Measurements from ENCODE around the gene EDARADD.

DNA sequence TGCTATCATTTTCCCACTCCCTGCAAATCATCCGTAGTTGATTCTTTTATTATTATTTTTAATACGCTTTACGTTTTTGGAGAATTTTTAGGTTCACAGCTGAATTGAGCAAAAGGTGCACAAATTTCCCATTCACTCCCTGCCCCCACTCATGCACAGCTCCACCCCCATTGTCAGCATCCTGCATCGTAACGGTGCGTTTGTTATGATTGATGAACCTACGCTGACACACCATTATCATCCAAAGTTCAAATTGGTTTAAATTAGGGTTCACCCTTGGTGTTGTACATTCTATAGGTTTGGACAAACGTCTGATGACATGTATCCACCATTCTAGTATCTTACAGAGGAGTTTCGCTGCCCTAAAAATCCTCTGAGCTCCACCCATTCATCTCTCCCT is 44.5 kb downstream of the EDARADD start:
- TF ChIP-seq POLR2AphosphoS5 (IDR thresholded peaks at IDR 0.05; ENCODE audit: low read depth, low read length): no peak
- TF ChIP-seq, protein P1, sequence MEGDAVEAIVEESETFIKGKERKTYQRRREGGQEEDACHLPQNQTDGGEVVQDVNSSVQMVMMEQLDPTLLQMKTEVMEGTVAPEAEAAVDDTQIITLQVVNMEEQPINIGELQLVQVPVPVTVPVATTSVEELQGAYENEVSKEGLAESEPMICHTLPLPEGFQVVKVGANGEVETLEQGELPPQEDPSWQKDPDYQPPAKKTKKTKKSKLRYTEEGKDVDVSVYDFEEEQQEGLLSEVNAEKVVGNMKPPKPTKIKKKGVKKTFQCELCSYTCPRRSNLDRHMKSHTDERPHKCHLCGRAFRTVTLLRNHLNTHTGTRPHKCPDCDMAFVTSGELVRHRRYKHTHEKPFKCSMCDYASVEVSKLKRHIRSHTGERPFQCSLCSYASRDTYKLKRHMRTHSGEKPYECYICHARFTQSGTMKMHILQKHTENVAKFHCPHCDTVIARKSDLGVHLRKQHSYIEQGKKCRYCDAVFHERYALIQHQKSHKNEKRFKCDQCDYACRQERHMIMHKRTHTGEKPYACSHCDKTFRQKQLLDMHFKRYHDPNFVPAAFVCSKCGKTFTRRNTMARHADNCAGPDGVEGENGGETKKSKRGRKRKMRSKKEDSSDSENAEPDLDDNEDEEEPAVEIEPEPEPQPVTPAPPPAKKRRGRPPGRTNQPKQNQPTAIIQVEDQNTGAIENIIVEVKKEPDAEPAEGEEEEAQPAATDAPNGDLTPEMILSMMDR (IDR thresholded peaks at IDR 0.05; ENCODE audit: control extremely low read depth in 1 of 3, insufficient read depth in 1 of 3, low read depth in 1 of 3, low read length in 3 of 3): no peak
- no peak for TF ChIP-seq TAF1 (IDR thresholded peaks at IDR 0.05; ENCODE audit: low read depth, low read length)
- no peak for TF ChIP-seq CREB1 (IDR thresholded peaks at IDR 0.05)
- no peak for TF ChIP-seq JUND (IDR thresholded peaks at IDR 0.05; ENCODE audit: low read length)
- no peak for TF ChIP-seq YY1 (IDR thresholded peaks at IDR 0.05; ENCODE audit: low read depth, low read length)
- TF ChIP-seq EZH2 (IDR thresholded peaks at IDR 0.05; ENCODE audit: low read depth, low read length, severe bottlenecking): no peak
- TF ChIP-seq RAD21 (IDR thresholded peaks at IDR 0.05 in 1 of 2, conservative IDR thresholded peaks at IDR 0.05 in 1 of 2; ENCODE audit: low read depth in 2 of 2, low read length in 2 of 2): no peak
